Lower leg skin (tissue), 4 donors: ENCODE data around the gene BZW2. TPM values are rescaled to one million over a fixed set of nuclear protein-coding genes. Genes with fewer than 3 reads are reported as not detected.
A peak's percentile ranks its signal among the peaks of the same experiment; 100 is the strongest.

Source experiments
- DNase-seq, 2 donors: peaks; one replicate each; pipeline ENCODE4 v3.0.0-alpha.2; 2019; ENCODE audit warnings: low spot score in 2 of 2
- H3K4me3 ChIP-seq: fragments of 200-600 bp; sonication (generic); 2 replicates; pipeline ENCODE4 v1.5.1; 2017; ENCODE audit warnings: mild to moderate bottlenecking, low read depth; ENCODE audit not compliant: poor library complexity, severe bottlenecking
- CTCF ChIP-seq, 3 donors: fragments of 450-650 bp; IDR thresholded peaks; one replicate each; pipeline ENCODE4 v1.5.1; 2016; ENCODE audit warnings: antibody characterized with exemption in 3 of 3, mild to moderate bottlenecking in 3 of 3, moderate library complexity in 2 of 3
- POLR2A ChIP-seq, 2 donors: fragments of 450-650 bp; IDR thresholded peaks; one replicate each; pipeline ENCODE4 v1.6.1; 2016 to 2017; ENCODE audit warnings: antibody characterized with exemption in 2 of 2, mild to moderate bottlenecking in 1 of 2, moderate library complexity in 1 of 2
- WGBS, 2 donors: methylation state at CpG; one replicate each; pipeline ENCODE4 v1.1.5; 2018; 5-methylcytosine and 5-hydroxymethylcytosine counted together
- intact Hi-C: fragments of 100-400 bp; cut with DNase I; formaldehyde crosslinking; loops from one replicate; pipeline ENCODE4 v1.15.0; 2023; ENCODE audit warnings: low total_unique reads
- total RNA-seq, 4 donors: library from RNA; depleted of rRNA; stranded (reverse); fragments of >200 nt; gene quantifications; one replicate each; pipeline ENCODE4 v1.1.0, GENCODE V29; 2016

Gene BZW2
- total RNA-seq, 4 donors from 2014 or later = 51.3 to 82.2 (median 68.0) TPM

DNA sequence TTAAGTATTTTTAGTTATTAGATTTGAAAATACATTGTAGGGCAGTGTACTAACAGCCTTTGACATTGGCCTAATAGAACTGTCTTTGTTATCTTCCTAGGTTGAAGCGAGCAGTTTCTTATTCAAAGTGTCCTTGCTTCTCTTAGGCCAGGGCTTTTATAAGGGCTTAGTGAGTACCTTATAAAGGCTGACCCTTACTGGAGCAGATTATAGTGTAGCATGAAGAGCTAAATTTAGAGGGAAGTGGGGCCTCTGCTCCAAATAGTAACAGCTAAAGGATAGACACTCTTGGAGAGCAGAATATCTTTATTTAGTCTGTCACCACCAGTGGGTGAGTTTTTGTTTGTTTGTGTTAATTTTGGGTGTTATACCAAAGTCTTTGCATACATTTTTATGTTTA lies 15.9 kb downstream of the BZW2 start:
- no peak for DNase-seq
- 87 to 91% methylated on average over 1 of the region's 1 CpG for WGBS, 2 donors
- intact Hi-C loops = no loop called here
- TF ChIP-seq CTCF (IDR thresholded peaks at IDR 0.05) = no peak
- TF ChIP-seq POLR2A (IDR thresholded peaks at IDR 0.05) = no peak
- no peak overlapping the region for H3K4me3 ChIP-seq

GRCh38 chr7:16667355-16667754 lies 21.4 kb downstream of the BZW2 start:
- TF ChIP-seq CTCF (IDR thresholded peaks at IDR 0.05) = no peak
- TF ChIP-seq POLR2A (IDR thresholded peaks at IDR 0.05) = no peak
- no peak for DNase-seq
- intact Hi-C loops = no loop called here
- H3K4me3 ChIP-seq = no peak overlapping the region
- 52 to 53% methylated on average over 3 of the region's 3 CpGs for WGBS, 2 donors

DNA sequence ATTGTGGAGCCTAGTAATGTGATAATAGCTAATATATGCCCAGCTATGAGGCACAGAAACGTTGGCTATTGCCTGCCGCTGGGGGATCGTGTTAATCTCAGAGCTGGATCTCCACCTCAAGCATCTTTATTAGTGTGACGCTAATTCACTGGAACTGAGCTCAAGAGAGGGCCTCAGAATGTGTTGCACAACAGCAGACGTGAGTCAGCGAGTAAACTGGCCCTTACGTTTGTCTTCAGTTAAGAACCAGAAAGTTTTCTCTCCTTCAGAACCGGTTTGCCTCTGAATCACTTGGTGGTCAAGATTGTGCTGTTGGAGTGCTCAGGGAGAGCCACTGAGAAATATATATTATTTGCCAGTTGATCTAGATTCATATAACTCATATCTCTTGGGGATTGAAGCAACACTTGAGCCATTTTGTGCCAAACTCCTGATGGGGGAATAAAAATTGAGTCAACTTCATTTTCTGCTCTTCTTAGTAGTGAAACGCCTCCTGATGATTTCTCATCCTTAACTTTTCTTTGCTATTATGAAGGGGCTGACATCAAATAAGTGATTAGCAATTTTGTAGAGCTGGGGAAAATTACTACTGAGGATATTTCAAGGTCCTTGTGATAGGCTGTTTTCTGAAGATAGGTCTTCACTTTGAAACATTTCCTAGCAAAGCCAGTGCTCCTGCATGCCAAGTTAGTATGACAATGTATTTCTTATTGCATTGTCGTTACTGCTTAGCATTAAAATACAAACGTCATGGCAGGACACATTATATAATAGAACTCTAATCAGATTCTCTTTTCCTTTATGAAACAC lies 22.3 kb downstream of the BZW2 start:
- no peak overlapping the region for H3K4me3 ChIP-seq
- WGBS, 2 donors = 29 to 41% methylated on average over 11 of the region's 11 CpGs

GRCh38 chr7:16668978-16669377 lies 23.0 kb downstream of the BZW2 start:
- intact Hi-C loops = no loop called here
- no peak for DNase-seq
- TF ChIP-seq POLR2A (IDR thresholded peaks at IDR 0.05) = no peak
- no peak for TF ChIP-seq CTCF (IDR thresholded peaks at IDR 0.05)
- 88 to 94% methylated on average over 5 of the region's 5 CpGs for WGBS, 2 donors
- H3K4me3 ChIP-seq = no peak overlapping the region

More for the DNA sequence above, 22.3 kb downstream of the BZW2 start:
- no peak for TF ChIP-seq CTCF (IDR thresholded peaks at IDR 0.05)
- no peak for TF ChIP-seq POLR2A (IDR thresholded peaks at IDR 0.05)
- DNase-seq = peak; percentile 73 to 89
- intact Hi-C loops = no loop called here

- 85 to 86% methylated on average over 2 of the region's 2 CpGs for WGBS, 2 donors
- intact Hi-C loops = no loop called here
- H3K4me3 ChIP-seq = no peak overlapping the region
- TF ChIP-seq POLR2A (IDR thresholded peaks at IDR 0.05) (no peak), CTCF (IDR thresholded peaks at IDR 0.05) (no peak)
- no peak for DNase-seq
These were observed 23.6 kb downstream of the BZW2 start for GRCh38 chr7:16669581-16669980.

DNA sequence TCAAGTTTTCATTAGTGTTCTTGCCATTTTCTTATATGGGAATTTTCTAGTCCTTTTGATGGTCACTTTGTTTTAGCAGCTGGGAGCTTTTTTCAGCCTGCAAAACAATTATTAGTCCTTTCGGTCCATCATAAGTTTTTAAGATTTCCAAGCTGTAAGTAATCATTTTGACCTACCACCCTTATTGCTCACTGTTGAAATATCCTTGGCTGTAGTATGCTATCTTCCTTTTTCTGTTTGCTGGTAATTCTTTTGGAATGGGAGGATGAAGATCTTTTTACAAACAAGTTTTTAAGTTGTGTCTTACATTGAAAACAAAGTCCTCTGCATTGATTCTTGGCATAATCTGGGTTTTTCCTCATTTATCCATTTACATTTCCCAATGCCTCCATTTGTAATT lies 24.0 kb downstream of the BZW2 start:
- TF ChIP-seq POLR2A (IDR thresholded peaks at IDR 0.05) (no peak), CTCF (IDR thresholded peaks at IDR 0.05) (no peak)
- DNase-seq = no peak
- 43 to 75% methylated on average over 1 of the region's 1 CpG for WGBS, 2 donors
- H3K4me3 ChIP-seq = no peak overlapping the region
- intact Hi-C loops = no loop called here
